ENCODE data around the gene ADAMTS12. TPM values are rescaled to one million over a fixed set of nuclear protein-coding genes. Genes with fewer than 3 reads are reported as not detected.
A peak's percentile ranks its signal among the peaks of the same experiment; 100 is the strongest.

Gene ADAMTS12, protein sequence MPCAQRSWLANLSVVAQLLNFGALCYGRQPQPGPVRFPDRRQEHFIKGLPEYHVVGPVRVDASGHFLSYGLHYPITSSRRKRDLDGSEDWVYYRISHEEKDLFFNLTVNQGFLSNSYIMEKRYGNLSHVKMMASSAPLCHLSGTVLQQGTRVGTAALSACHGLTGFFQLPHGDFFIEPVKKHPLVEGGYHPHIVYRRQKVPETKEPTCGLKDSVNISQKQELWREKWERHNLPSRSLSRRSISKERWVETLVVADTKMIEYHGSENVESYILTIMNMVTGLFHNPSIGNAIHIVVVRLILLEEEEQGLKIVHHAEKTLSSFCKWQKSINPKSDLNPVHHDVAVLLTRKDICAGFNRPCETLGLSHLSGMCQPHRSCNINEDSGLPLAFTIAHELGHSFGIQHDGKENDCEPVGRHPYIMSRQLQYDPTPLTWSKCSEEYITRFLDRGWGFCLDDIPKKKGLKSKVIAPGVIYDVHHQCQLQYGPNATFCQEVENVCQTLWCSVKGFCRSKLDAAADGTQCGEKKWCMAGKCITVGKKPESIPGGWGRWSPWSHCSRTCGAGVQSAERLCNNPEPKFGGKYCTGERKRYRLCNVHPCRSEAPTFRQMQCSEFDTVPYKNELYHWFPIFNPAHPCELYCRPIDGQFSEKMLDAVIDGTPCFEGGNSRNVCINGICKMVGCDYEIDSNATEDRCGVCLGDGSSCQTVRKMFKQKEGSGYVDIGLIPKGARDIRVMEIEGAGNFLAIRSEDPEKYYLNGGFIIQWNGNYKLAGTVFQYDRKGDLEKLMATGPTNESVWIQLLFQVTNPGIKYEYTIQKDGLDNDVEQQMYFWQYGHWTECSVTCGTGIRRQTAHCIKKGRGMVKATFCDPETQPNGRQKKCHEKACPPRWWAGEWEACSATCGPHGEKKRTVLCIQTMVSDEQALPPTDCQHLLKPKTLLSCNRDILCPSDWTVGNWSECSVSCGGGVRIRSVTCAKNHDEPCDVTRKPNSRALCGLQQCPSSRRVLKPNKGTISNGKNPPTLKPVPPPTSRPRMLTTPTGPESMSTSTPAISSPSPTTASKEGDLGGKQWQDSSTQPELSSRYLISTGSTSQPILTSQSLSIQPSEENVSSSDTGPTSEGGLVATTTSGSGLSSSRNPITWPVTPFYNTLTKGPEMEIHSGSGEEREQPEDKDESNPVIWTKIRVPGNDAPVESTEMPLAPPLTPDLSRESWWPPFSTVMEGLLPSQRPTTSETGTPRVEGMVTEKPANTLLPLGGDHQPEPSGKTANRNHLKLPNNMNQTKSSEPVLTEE (N-terminal part only)
- total RNA-seq (2014; rRNA removed; shearing (Covaris generic)) (12.4 and 17.1 TPM in 2 replicates), polyA plus RNA-seq (2016; fragmentation: Nextera tagmentation; extraction: Ambion mirVana) (8.6 and 9.1 TPM in 2 replicates)
- long read RNA-seq, partial matches to known transcripts: 0 of 4 reads
- long read RNA-seq, other reads (novel, unspliced or antisense): 1 of 4 reads

GRCh38 chr5:33891788-33892619 lies at the start of gene ADAMTS12:
ADAMTS12 (minus strand) TSS chr5:33891990; CDS start chr5:33891856, 134 bp downstream.
- Histone ChIP-seq H3K4me2 (peak within 1 kb of the TSS; percentile 92), H4K20me1 (replicated peaks; ENCODE audit: insufficient read depth) (no peaks in the 10 kb centered on the region), H3K79me2 (replicated peaks; ENCODE audit: insufficient read depth) (peaks cover 39% of the 10 kb centered on the region), H3K36me3 (ENCODE audit: insufficient read depth) (no peaks in the 10 kb centered on the region), H3K27me3 (ENCODE audit: insufficient read depth) (peaks cover 7% of the 10 kb centered on the region), H2AFZ (peak within 1 kb of the TSS; percentile 99), H3K4me1 (ENCODE audit: insufficient read depth) (peaks cover 34% of the 10 kb centered on the region), H3F3A (replicated peaks; ENCODE audit: low read depth) (peaks cover 8% of the 10 kb centered on the region; the same call in 1 of the 2 replicates), H3K4me3 (peak within 1 kb of the TSS; percentile 89), H3K9me2 (ENCODE audit: insufficient read depth) (0 out of 2 replicates have a peak, but pooled peaks cover 6% of the 10 kb centered on the region), H3K27ac (ENCODE audit: low read depth) (peak within 1 kb of the TSS; percentile 82)
- Mint-ChIP-seq H3K27me3 (ENCODE audit: insufficient read depth, low read depth, poor library complexity) (peaks cover 14% of the 10 kb centered on the region), H3K9me3 (no peaks in the 10 kb centered on the region), H3K4me1 (peaks cover 28% of the 10 kb centered on the region), H3K4me3 (peak within 1 kb of the TSS; percentile 83), H3K27ac (peak within 1 kb of the TSS; percentile 79), H3K36me3 (ENCODE audit: low read depth) (no peaks in the 10 kb centered on the region; the same call in 1 of the 3 replicates)
- TF ChIP-seq JUNB (IDR thresholded peaks at IDR 0.05; ENCODE audit: unreplicated experiment): no peak
- TF ChIP-seq EZH2phosphoT487 (IDR thresholded peaks at IDR 0.05; ENCODE audit: unreplicated experiment): no peak
- no peak for TF ChIP-seq ETS1 (IDR thresholded peaks at IDR 0.05)
- TF ChIP-seq, protein P1, sequence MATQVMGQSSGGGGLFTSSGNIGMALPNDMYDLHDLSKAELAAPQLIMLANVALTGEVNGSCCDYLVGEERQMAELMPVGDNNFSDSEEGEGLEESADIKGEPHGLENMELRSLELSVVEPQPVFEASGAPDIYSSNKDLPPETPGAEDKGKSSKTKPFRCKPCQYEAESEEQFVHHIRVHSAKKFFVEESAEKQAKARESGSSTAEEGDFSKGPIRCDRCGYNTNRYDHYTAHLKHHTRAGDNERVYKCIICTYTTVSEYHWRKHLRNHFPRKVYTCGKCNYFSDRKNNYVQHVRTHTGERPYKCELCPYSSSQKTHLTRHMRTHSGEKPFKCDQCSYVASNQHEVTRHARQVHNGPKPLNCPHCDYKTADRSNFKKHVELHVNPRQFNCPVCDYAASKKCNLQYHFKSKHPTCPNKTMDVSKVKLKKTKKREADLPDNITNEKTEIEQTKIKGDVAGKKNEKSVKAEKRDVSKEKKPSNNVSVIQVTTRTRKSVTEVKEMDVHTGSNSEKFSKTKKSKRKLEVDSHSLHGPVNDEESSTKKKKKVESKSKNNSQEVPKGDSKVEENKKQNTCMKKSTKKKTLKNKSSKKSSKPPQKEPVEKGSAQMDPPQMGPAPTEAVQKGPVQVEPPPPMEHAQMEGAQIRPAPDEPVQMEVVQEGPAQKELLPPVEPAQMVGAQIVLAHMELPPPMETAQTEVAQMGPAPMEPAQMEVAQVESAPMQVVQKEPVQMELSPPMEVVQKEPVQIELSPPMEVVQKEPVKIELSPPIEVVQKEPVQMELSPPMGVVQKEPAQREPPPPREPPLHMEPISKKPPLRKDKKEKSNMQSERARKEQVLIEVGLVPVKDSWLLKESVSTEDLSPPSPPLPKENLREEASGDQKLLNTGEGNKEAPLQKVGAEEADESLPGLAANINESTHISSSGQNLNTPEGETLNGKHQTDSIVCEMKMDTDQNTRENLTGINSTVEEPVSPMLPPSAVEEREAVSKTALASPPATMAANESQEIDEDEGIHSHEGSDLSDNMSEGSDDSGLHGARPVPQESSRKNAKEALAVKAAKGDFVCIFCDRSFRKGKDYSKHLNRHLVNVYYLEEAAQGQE (IDR thresholded peaks at IDR 0.05; ENCODE audit: unreplicated experiment): no peak
- TF ChIP-seq STAT1 (IDR thresholded peaks at IDR 0.05; ENCODE audit: unreplicated experiment): no peak
- DNase-seq (ENCODE audit: low spot score): peak; percentile 71
- peak; percentile 77 for ATAC-seq

All from GM23338 (cell line).